Mesendoderm (in vitro differentiated cells): ENCODE data around the gene ESRRG.
A peak's percentile ranks its signal among the peaks of the same experiment; 100 is the strongest.
"Not testable (repeated sequence)": the region's sequence is repeated elsewhere in the genome, so short reads cannot be mapped to it uniquely, and the experiment has no call there.

Experiments
- DNase-seq: peaks from one replicate; pipeline ENCODE4 v3.0.0; 2013
- H2AK5ac ChIP-seq: 2 replicates; pipeline ENCODE4 v1.6.1; 2013; ENCODE audit warnings: low read length, inconsistent platforms
- H2BK120ac ChIP-seq: 2 replicates; pipeline ENCODE4 v1.6.1; 2013; ENCODE audit warnings: low read depth, mild to moderate bottlenecking, low read length, moderate library complexity, mixed read lengths
- H2BK15ac ChIP-seq: replicated peaks from 2 replicates; pipeline ENCODE4 v1.6.1; 2013; ENCODE audit warnings: low read depth, mild to moderate bottlenecking, moderate library complexity
- H2BK5ac ChIP-seq: 2 replicates; pipeline ENCODE4 v1.6.1; 2013; ENCODE audit warnings: low read length, inconsistent platforms
- H3K18ac ChIP-seq: 2 replicates; pipeline ENCODE4 v1.6.1; 2013; ENCODE audit warnings: mild to moderate bottlenecking, low read length, mixed read lengths
- H3K23ac ChIP-seq: one replicate; pipeline ENCODE4 v1.6.1; 2013; ENCODE audit warnings: low read length
- H3K27ac ChIP-seq: 2 replicates; pipeline ENCODE4 v1.5.1; 2013; ENCODE audit warnings: low read depth, mild to moderate bottlenecking, inconsistent platforms, low read length, moderate library complexity
- H3K27me3 ChIP-seq: 2 replicates; pipeline ENCODE4 v1.6.1; 2013; ENCODE audit warnings: low read length, control low read depth, mild to moderate bottlenecking, inconsistent platforms; ENCODE audit not compliant: insufficient read depth, poor library complexity
- H3K36me3 ChIP-seq: 2 replicates; pipeline ENCODE4 v1.6.1; 2013; ENCODE audit warnings: low read length, inconsistent platforms; ENCODE audit not compliant: control insufficient read depth, insufficient read depth
- H3K4ac ChIP-seq: one replicate; pipeline ENCODE4 v1.6.1; 2013; ENCODE audit warnings: low read depth, mild to moderate bottlenecking, low read length, moderate library complexity
- H3K4me1 ChIP-seq: 2 replicates; pipeline ENCODE4 v1.6.1; 2013; ENCODE audit warnings: low read depth, low read length, inconsistent platforms; ENCODE audit not compliant: control insufficient read depth
- H3K4me2 ChIP-seq: 2 replicates; pipeline ENCODE4 v1.6.1; 2013; ENCODE audit warnings: low read length
- H3K4me3 ChIP-seq: 2 replicates; pipeline ENCODE4 v1.5.1; 2013; ENCODE audit warnings: mild to moderate bottlenecking, low read length
- H3K56ac ChIP-seq: one replicate; pipeline ENCODE4 v1.6.1; 2013; ENCODE audit warnings: low read length
- H3K79me1 ChIP-seq: 2 replicates; pipeline ENCODE4 v1.6.1; 2013; ENCODE audit warnings: low read length, inconsistent platforms
- H3K79me2 ChIP-seq: 2 replicates; pipeline ENCODE4 v1.6.1; 2013; ENCODE audit warnings: mild to moderate bottlenecking, low read length; ENCODE audit not compliant: control insufficient read depth, insufficient read depth
- H3K9ac ChIP-seq: 2 replicates; pipeline ENCODE4 v1.6.1; 2013; ENCODE audit warnings: low read length, inconsistent platforms
- H4K5ac ChIP-seq: one replicate; pipeline ENCODE4 v1.6.1; 2013; ENCODE audit warnings: low read length
- H4K8ac ChIP-seq: one replicate; pipeline ENCODE4 v1.6.1; 2013; ENCODE audit warnings: low read depth, mild to moderate bottlenecking, control low read depth, low read length, moderate library complexity
- WGBS: extraction: QIAGEN DNeasy Blood & Tissue Kit; methylation state at CpG from one replicate; pipeline ENCODE4 v1.1.7; 2013; ENCODE audit warnings: low lambda C conversion rate, missing lambda C conversion rate; ENCODE audit not compliant: insufficient coverage; ENCODE audit errors: extremely low coverage; 5-methylcytosine and 5-hydroxymethylcytosine counted together

ESRRG gene

GRCh38 chr1:216721062-216721461 is 2.2 kb downstream of the ESRRG start:
- Histone ChIP-seq H3K27ac (no peak overlapping the region), H2AK5ac (no peak overlapping the region), H3K27me3 (no peaks in the 10 kb centered on the region), H3K79me2 (no peaks in the 10 kb centered on the region), H4K5ac (no peak overlapping the region), H2BK15ac (no peak overlapping the region), H3K4me1 (no peaks in the 10 kb centered on the region), H4K8ac (no peak overlapping the region), H3K4ac (no peak overlapping the region), H3K18ac (no peak overlapping the region), H3K4me2 (no peak overlapping the region), H3K79me1 (no peaks in the 10 kb centered on the region), H3K4me3 (no peak overlapping the region), H2BK5ac (no peak overlapping the region), H3K9ac (no peak overlapping the region), H2BK120ac (no peak overlapping the region), H3K56ac (no peak overlapping the region), H3K36me3 (no peaks in the 10 kb centered on the region), H3K23ac (no peak overlapping the region)
- WGBS, result no CpG with 5 or more reads among the region's 5 CpGs
- no peak for DNase-seq

- Histone ChIP-seq H3K4ac (no peak overlapping the region), H4K8ac (no peak overlapping the region), H3K27ac (no peak overlapping the region), H4K5ac (no peak overlapping the region), H3K23ac (no peak overlapping the region), H2BK15ac (no peak overlapping the region), H2AK5ac (no peak overlapping the region), H3K4me1 (no peaks in the 10 kb centered on the region), H3K79me2 (no peaks in the 10 kb centered on the region), H3K4me3 (no peak overlapping the region), H3K27me3 (no peaks in the 10 kb centered on the region), H2BK120ac (no peak overlapping the region), H3K4me2 (no peak overlapping the region), H3K9ac (no peak overlapping the region), H3K79me1 (no peaks in the 10 kb centered on the region), H2BK5ac (no peak overlapping the region), H3K36me3 (no peaks in the 10 kb centered on the region), H3K18ac (no peak overlapping the region), H3K56ac (no peak overlapping the region)
- DNase-seq, result no peak
These were observed 11.5 kb downstream of the ESRRG start for GRCh38 chr1:216711712-216712111.

DNA sequence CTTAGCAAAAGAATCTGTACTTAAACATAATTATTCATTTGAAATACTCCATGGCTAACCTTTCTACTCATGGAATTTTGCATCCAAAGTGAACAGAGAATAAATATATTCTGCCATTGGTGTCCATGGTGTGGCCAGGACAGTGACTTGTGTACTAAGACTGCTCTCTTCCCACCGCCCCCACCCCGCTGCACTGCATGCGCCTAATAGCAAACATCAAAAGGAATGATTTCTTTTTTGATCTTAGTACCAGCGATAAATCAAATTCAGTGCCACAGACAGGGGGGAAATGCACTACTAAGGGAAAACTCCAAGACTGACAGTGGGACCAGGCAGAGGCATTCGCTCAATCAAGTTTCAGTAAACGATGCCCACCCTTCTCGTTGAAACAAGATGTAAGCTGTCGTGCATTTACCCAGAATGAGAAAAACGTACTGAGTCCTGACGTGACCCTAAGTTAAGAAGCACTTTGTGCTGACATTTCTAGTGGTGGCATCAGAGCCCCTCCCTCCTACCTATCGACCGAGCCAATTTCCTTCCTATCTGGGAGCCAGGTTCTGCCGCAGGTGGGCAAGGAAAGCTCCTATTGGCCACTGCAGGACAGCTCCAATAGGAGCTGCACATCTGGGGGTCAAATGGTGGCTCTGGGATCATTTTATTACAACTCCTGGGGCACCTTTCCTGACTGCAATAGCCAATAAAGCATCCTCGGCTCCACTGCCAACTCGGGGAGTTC is 12.5 kb downstream of the ESRRG start:
- H3K4me1 ChIP-seq, result peaks cover under 1% of the 10 kb centered on the region
- no peak for DNase-seq
- WGBS, result no CpG with 5 or more reads among the region's 15 CpGs
- no peak overlapping the region for H3K56ac ChIP-seq
- H3K23ac ChIP-seq, result no peak overlapping the region
- no peak overlapping the region for H4K8ac ChIP-seq
- H3K4ac ChIP-seq, result no peak overlapping the region
- no peak overlapping the region for H2AK5ac ChIP-seq
- H3K18ac ChIP-seq, result no peak overlapping the region
- H3K9ac ChIP-seq, result no peak overlapping the region
- H3K27ac ChIP-seq, result no peak overlapping the region
- no peaks in the 10 kb centered on the region for H3K27me3 ChIP-seq
- H3K4me3 ChIP-seq, result no peak overlapping the region
- no peaks in the 10 kb centered on the region for H3K79me1 ChIP-seq
- H3K4me2 ChIP-seq, result no peak overlapping the region
- no peaks in the 10 kb centered on the region for H3K79me2 ChIP-seq
- no peak overlapping the region for H2BK5ac ChIP-seq
- no peak overlapping the region for H2BK15ac ChIP-seq
- H3K36me3 ChIP-seq, result no peaks in the 10 kb centered on the region
- no peak overlapping the region for H4K5ac ChIP-seq
- H2BK120ac ChIP-seq, result no peak overlapping the region

GRCh38 chr1:216710055-216710454 is 13.2 kb downstream of the ESRRG start:
- no peak overlapping the region for H3K23ac ChIP-seq
- no peak overlapping the region for H3K9ac ChIP-seq
- no peak overlapping the region for H2BK5ac ChIP-seq
- H2AK5ac ChIP-seq, result no peak overlapping the region
- WGBS, result no CpG with 5 or more reads among the region's 5 CpGs
- no peak for DNase-seq
- no peak overlapping the region for H3K27ac ChIP-seq
- no peak overlapping the region for H4K8ac ChIP-seq
- no peak overlapping the region for H3K56ac ChIP-seq
- H2BK15ac ChIP-seq, result no peak overlapping the region
- H4K5ac ChIP-seq, result no peak overlapping the region
- H3K4me3 ChIP-seq, result no peak overlapping the region
- no peak overlapping the region for H2BK120ac ChIP-seq
- H3K4me2 ChIP-seq, result no peak overlapping the region
- no peaks in the 10 kb centered on the region for H3K27me3 ChIP-seq
- H3K79me1 ChIP-seq, result no peaks in the 10 kb centered on the region
- H3K4me1 ChIP-seq, result peaks cover 2% of the 10 kb centered on the region
- H3K18ac ChIP-seq, result no peak overlapping the region
- no peak overlapping the region for H3K4ac ChIP-seq
- H3K79me2 ChIP-seq, result no peaks in the 10 kb centered on the region
- H3K36me3 ChIP-seq, result no peaks in the 10 kb centered on the region

- Histone ChIP-seq H3K23ac (peak overlapping the region; percentile 30), H2BK5ac (no peak overlapping the region), H3K27ac (no peak overlapping the region), H3K36me3 (no peaks in the 10 kb centered on the region), H2BK15ac (no peak overlapping the region), H2BK120ac (no peak overlapping the region), H4K8ac (no peak overlapping the region), H3K27me3 (no peaks in the 10 kb centered on the region), H3K79me2 (no peaks in the 10 kb centered on the region), H3K56ac (no peak overlapping the region), H3K4me1 (peaks cover 2% of the 10 kb centered on the region), H3K4me3 (no peak overlapping the region), H3K9ac (no peak overlapping the region), H3K4me2 (no peak overlapping the region), H3K79me1 (no peaks in the 10 kb centered on the region), H3K18ac (no peak overlapping the region), H3K4ac (no peak overlapping the region), H2AK5ac (peak overlapping the region; percentile 54), H4K5ac (no peak overlapping the region)
- WGBS, result no CpG with 5 or more reads among the region's 4 CpGs
- DNase-seq, result no peak
These were observed 17.6 kb downstream of the ESRRG start for GRCh38 chr1:216705676-216706075.

DNA sequence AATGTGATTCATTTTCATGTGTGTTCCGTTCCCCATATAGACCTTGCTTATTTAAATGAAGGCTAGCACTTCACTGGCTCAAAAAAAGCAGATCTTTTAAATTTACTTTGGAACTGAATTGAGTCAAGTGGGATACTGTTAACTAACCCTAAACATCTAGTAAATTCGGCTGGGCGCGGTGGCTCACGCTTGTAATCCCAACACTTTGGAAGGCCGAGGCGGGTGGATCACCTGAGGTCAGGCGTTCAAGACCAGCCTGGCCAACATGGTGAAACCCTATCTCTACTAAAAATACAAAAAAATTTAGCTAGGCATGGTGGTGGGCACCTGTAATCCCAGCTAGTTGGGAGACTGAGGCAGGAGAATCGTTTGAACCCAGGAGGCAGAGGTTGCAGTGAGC is 19.2 kb downstream of the ESRRG start:
- H3K79me1 ChIP-seq, H2BK5ac ChIP-seq, H2BK120ac ChIP-seq, H3K27ac ChIP-seq, H3K4me1 ChIP-seq, H3K18ac ChIP-seq, H3K56ac ChIP-seq, H3K4me3 ChIP-seq, H4K5ac ChIP-seq, H3K9ac ChIP-seq, H3K36me3 ChIP-seq, H3K4me2 ChIP-seq, DNase-seq, H2AK5ac ChIP-seq, H3K79me2 ChIP-seq, H3K4ac ChIP-seq, H2BK15ac ChIP-seq, H4K8ac ChIP-seq, H3K27me3 ChIP-seq, H3K23ac ChIP-seq: not testable (repeated sequence)
- no CpG with 5 or more reads among the region's 9 CpGs for WGBS
